HCT116 (cell line): ENCODE measurements around the gene RAD54L2. TPM values are rescaled to one million over a fixed set of nuclear protein-coding genes. Genes with fewer than 3 reads are reported as not detected.

Experiments used
- ATAC-seq: fragments of 200-7000 bp; cut with Tn5 transposase; 2 replicates; pipeline ENCODE4 v1.9.1; 2020; ENCODE audit warnings: mild to moderate bottlenecking, moderate library complexity
- Bru-seq: library from RNA; stranded (reverse); fragments of 400-500 nt; gene quantifications from one replicate; lab custom pipeline; 2021; lab: Mats Ljungman, UMichigan
- BruChase-seq, 2 experiments: library from RNA; stranded (reverse); fragments of 400-500 nt; gene quantifications; one replicate each; lab custom pipeline; 2021; lab: Mats Ljungman, UMichigan
- BruUV-seq: library from RNA; stranded (reverse); fragments of 400-500 nt; replicated peaks from 2 replicates; lab custom pipeline; 2021; lab: Mats Ljungman, UMichigan
- CTCF ChIA-PET: fragments of 300-600 bp; sonication (Branson Sonifier 250); formaldehyde crosslinking; loops from one replicate; lab custom pipeline; 2021; ENCODE audit warnings: antibody characterized with exemption; lab: Charles Lee
- POLR2A ChIA-PET: fragments of 300-600, 350-600 bp; sonication (Branson Sonifier 250); formaldehyde crosslinking; loops from one replicate; lab custom pipeline; 2021; ENCODE audit warnings: antibody characterized with exemption; lab: Charles Lee
- RAD21 ChIA-PET, 2 experiments: fragments of 300-600 bp; sonication (Branson Sonifier 250); formaldehyde crosslinking; loops; one replicate each; lab custom pipeline; 2023; ENCODE audit warnings: low total read pairs in 2 of 2; ENCODE audit not compliant: uncharacterized antibody in 2 of 2, unreplicated experiment in 2 of 2, low non-redundant PET in 1 of 2; lab: Charles Lee
- DNase-seq: peaks from one replicate; pipeline ENCODE4 v3.0.0-alpha.2; 2010; ENCODE audit warnings: low read depth, low spot score
- H2AFZ ChIP-seq: fragments of 200-600 bp; shearing (Covaris generic), sonication (generic); 2 replicates; pipeline ENCODE4 v1.6.1; 2017; ENCODE audit warnings: low read depth, mixed run types, mixed read lengths, antibody characterized with exemption, low read length; ENCODE audit not compliant: poor library complexity, severe bottlenecking
- H3K27ac ChIP-seq: 2 replicates; pipeline ENCODE4 v1.5.1; 2012; ENCODE audit warnings: low read depth, low read length
- H3K27me3 ChIP-seq: fragments of 200-600 bp; sonication (generic); 2 replicates; pipeline ENCODE4 v1.6.1; 2016; ENCODE audit warnings: mixed run types, low read length, mixed read lengths; ENCODE audit not compliant: insufficient read depth
- H3K36me3 ChIP-seq, 2 experiments: fragments of 200-500 bp in 1 of 2; fragments of 200-600 bp in 1 of 2; sonication (Bioruptor generic) in 1 of 2; sonication (generic) in 1 of 2; 2 replicates each; pipeline versions ENCODE4 v1.5.1 to v1.6.1; 2014 to 2016; ENCODE audit warnings: low read length in 2 of 2, inconsistent platforms in 1 of 2, mixed read lengths in 1 of 2, mixed run types in 1 of 2; ENCODE audit not compliant: insufficient read depth in 2 of 2, control insufficient read depth in 1 of 2
- H3K4me1 ChIP-seq, 2 experiments: fragments of 200-600 bp in 1 of 2; sonication (generic) in 1 of 2; 2 replicates each; pipeline versions ENCODE4 v1.5.1 to v1.6.1; 2012 to 2017; ENCODE audit warnings: low read length in 2 of 2, inconsistent platforms in 1 of 2, mild to moderate bottlenecking in 1 of 2, mixed read lengths in 1 of 2, mixed run types in 1 of 2, moderate library complexity in 1 of 2; ENCODE audit not compliant: insufficient read depth in 2 of 2, control insufficient read depth in 1 of 2
- H3K4me2 ChIP-seq: fragments of 200-600 bp; sonication (generic); 2 replicates; pipeline ENCODE4 v1.6.1; 2017; ENCODE audit warnings: mixed run types, low read length, mixed read lengths
- H3K4me3 ChIP-seq, 2 experiments: fragments of 200-600 bp in 1 of 2; sonication (generic) in 1 of 2; replicated peaks in 1 of 2; 2 replicates each; pipeline ENCODE4 v1.5.1; 2011 to 2016; ENCODE audit warnings: low read length in 2 of 2, control low read depth in 1 of 2, low read depth in 1 of 2, mild to moderate bottlenecking in 1 of 2, mixed read lengths in 1 of 2, mixed run types in 1 of 2
- H3K79me2 ChIP-seq: fragments of 200-600 bp; sonication (generic); 2 replicates; pipeline ENCODE4 v1.6.1; 2017; ENCODE audit warnings: mild to moderate bottlenecking, mixed run types, low read length, moderate library complexity, mixed read lengths; ENCODE audit not compliant: insufficient read depth
- H3K9ac ChIP-seq: fragments of 200-600 bp; sonication (generic); 2 replicates; pipeline ENCODE4 v1.6.1; 2016; ENCODE audit warnings: low read length, mixed read lengths
- H3K9me2 ChIP-seq: fragments of 200-600 bp; sonication (generic), shearing (Covaris generic); 2 replicates; pipeline ENCODE4 v1.6.1; 2017; ENCODE audit warnings: mixed run types, mild to moderate bottlenecking, moderate library complexity; ENCODE audit not compliant: insufficient read depth
- H3K9me3 ChIP-seq, 2 experiments: fragments of 200-500 bp in 1 of 2; fragments of 200-600 bp in 1 of 2; sonication (Bioruptor generic) in 1 of 2; sonication (generic) in 1 of 2; 2 replicates each; pipeline ENCODE4 v1.6.1; 2014 to 2017; ENCODE audit warnings: low read length in 2 of 2, mixed read lengths in 2 of 2, inconsistent platforms in 1 of 2, low read depth in 1 of 2, mild to moderate bottlenecking in 1 of 2, mixed run types in 1 of 2, moderate library complexity in 1 of 2; ENCODE audit not compliant: control insufficient read depth in 1 of 2, insufficient read depth in 1 of 2
- H4K20me1 ChIP-seq: fragments of 200-600 bp; sonication (generic), shearing (Covaris generic); 2 replicates; pipeline ENCODE4 v1.6.1; 2017; ENCODE audit warnings: mixed run types, mild to moderate bottlenecking, moderate library complexity; ENCODE audit not compliant: insufficient read depth
- ATF3 ChIP-seq: IDR thresholded peaks from 2 replicates; pipeline ENCODE4 v1.6.1; 2012
- CEBPB ChIP-seq: IDR thresholded peaks from 2 replicates; pipeline ENCODE4 v1.6.1; 2012; ENCODE audit warnings: low read depth
- ELF1 ChIP-seq: IDR thresholded peaks from 2 replicates; pipeline ENCODE4 v1.6.1; 2012; ENCODE audit warnings: low read depth, borderline replicate concordance
- EZH2 ChIP-seq: fragments of 200-600 bp; sonication (generic); IDR thresholded peaks from 2 replicates; pipeline ENCODE4 v1.6.1; 2017; ENCODE audit warnings: antibody characterized with exemption, mixed run types
- EZH2phosphoT487 ChIP-seq: fragments of 200-600 bp; IDR thresholded peaks from 2 replicates; pipeline ENCODE4 v1.6.1; 2018; ENCODE audit warnings: antibody characterized with exemption, borderline replicate concordance
- JUND ChIP-seq: IDR thresholded peaks from 2 replicates; pipeline ENCODE4 v1.6.1; 2012
- POLR2A ChIP-seq: IDR thresholded peaks from 2 replicates; pipeline ENCODE4 v1.7.0; 2011; ENCODE audit warnings: borderline replicate concordance; ENCODE audit not compliant: insufficient read depth, insufficient read length; ENCODE audit errors: extremely low read depth
- RAD21 ChIP-seq: IDR thresholded peaks from 2 replicates; pipeline ENCODE4 v1.6.1; 2012; ENCODE audit warnings: low read depth, mild to moderate bottlenecking
- REST ChIP-seq: IDR thresholded peaks from 2 replicates; pipeline ENCODE4 v1.6.1; 2012; ENCODE audit warnings: low read depth
- SIN3A ChIP-seq: IDR thresholded peaks from 2 replicates; pipeline ENCODE4 v1.6.1; 2012; ENCODE audit warnings: low read depth
- SP1 ChIP-seq: IDR thresholded peaks from 2 replicates; pipeline ENCODE4 v1.6.1; 2012; ENCODE audit warnings: low read depth
- TCF7L2 ChIP-seq: IDR thresholded peaks from 2 replicates; pipeline ENCODE4 v1.7.0; 2011; ENCODE audit warnings: borderline replicate concordance, inconsistent platforms; ENCODE audit not compliant: insufficient read depth, insufficient read length; ENCODE audit errors: extremely low read depth
- YY1 ChIP-seq: IDR thresholded peaks from 2 replicates; pipeline ENCODE4 v1.6.1; 2011; ENCODE audit warnings: low read length, low read depth, moderate library complexity, mild to moderate bottlenecking; ENCODE audit not compliant: insufficient replicate concordance; ENCODE audit errors: extremely low read depth
- ZFX ChIP-seq: fragments of 450-650 bp; IDR thresholded peaks from 2 replicates; pipeline ENCODE4 v1.6.1; 2017
- ZNF274 ChIP-seq: fragments of 200-500 bp; sonication (Bioruptor generic); IDR thresholded peaks from 2 replicates; pipeline ENCODE4 v1.6.1; 2014; ENCODE audit warnings: mild to moderate bottlenecking, low read depth, low read length, inconsistent platforms
- intact Hi-C: fragments of 100-400 bp; cut with micrococcal nuclease; formaldehyde crosslinking; loops from 2 replicates; pipeline ENCODE4 v1.10.0; 2022
- long read RNA-seq: library from polyadenylated mRNA; unstranded; transcript quantifications from one replicate; pipeline ENCODE4 v2.0.0, GENCODE V29; 2021; ENCODE audit not compliant: unreplicated experiment
- polyA plus RNA-seq: library from polyadenylated mRNA; unstranded; fragments of >200 nt; gene quantifications from 2 replicates; pipeline ENCODE4 v1.2.1, GENCODE V29; 2012; ENCODE audit warnings: missing spikeins
- total RNA-seq: library from RNA; stranded (reverse); gene quantifications from one replicate; pipeline ENCODE4 v1.2.1, GENCODE V29; 2021; ENCODE audit not compliant: unreplicated experiment

The RAD54L2 gene, protein sequence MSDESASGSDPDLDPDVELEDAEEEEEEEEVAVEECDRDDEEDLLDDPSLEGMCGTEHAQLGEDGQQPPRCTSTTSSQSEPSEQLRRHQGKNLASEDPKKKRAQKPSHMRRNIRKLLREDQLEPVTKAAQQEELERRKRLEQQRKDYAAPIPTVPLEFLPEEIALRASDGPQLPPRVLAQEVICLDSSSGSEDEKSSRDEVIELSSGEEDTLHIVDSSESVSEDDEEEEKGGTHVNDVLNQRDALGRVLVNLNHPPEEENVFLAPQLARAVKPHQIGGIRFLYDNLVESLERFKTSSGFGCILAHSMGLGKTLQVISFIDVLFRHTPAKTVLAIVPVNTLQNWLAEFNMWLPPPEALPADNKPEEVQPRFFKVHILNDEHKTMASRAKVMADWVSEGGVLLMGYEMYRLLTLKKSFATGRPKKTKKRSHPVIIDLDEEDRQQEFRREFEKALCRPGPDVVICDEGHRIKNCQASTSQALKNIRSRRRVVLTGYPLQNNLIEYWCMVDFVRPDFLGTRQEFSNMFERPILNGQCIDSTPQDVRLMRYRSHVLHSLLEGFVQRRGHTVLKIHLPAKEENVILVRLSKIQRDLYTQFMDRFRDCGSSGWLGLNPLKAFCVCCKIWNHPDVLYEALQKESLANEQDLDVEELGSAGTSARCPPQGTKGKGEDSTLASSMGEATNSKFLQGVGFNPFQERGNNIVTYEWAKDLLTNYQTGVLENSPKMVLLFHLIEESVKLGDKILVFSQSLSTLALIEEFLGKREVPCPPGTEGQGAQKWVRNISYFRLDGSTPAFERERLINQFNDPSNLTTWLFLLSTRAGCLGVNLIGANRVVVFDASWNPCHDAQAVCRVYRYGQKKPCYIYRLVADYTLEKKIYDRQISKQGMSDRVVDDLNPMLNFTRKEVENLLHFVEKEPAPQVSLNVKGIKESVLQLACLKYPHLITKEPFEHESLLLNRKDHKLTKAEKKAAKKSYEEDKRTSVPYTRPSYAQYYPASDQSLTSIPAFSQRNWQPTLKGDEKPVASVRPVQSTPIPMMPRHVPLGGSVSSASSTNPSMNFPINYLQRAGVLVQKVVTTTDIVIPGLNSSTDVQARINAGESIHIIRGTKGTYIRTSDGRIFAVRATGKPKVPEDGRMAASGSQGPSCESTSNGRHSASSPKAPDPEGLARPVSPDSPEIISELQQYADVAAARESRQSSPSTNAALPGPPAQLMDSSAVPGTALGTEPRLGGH (N-terminal part only)
- total RNA-seq (20.2 TPM), Bru-seq, nascent RNA (percentile 70 among the genes with signal in this experiment), BruChase-seq, experiment 1, labeled RNA remaining after a 6-hour chase (percentile 80 among the genes with signal in this experiment), BruChase-seq, experiment 2, labeled RNA remaining after a 2-hour chase (percentile 72 among the genes with signal in this experiment)
- polyA plus RNA-seq = 6.2 and 6.3 TPM in 2 replicates
- long read RNA-seq, partial matches to known transcripts = 0 of 5 reads
- long read RNA-seq, other reads (novel, unspliced or antisense) = 5 of 5 reads

DNA sequence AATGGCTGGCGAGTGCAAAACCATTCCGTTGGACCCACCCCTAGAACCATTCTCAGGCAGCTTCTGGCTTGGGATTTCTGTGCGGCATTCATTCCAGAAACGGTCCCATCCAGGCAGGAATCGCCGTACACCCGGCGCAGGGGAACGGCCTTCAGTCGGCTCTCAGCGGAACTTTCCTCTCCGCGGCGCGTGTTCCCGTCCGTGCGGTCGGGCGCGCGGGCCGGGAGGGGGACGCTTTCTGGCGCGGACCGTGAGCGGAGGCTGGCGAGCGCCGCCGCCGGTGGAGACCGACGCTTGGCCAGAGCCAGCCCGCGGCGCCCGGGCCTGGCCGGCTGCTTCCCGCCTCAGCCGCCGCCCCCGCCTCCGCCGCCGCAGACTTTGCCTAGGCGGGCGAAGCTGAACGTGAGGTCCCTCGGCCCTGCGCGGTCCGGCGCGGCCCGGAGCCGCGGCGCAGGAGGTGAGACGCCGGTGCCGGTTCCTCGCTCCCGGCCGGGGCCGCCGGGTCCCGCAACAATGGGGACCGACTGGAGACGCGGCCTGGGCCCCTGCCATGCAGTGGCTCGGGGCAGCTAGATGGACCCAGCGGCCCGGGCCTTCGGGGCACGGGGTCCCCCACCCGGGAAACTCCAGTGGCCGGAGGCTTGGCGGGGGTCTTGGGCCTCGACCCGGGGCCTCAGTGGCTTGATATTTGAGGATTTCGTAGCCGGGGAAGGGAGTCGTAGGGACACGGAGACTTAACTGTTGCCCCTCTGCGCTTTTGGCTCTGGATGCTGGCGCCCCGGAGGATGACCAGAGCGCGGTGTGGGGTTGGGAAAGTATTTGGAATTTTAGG lies at the start of gene RAD54L2:
Gene RAD54L2 (plus strand): TSS at position 261 of the 832 bp plus-strand sequence. CDS start 51,702 bp downstream, outside the sequence.
- ChIA-PET POLR2A (interaction anchor here (0.7 to 1.1 kb wide), 2 partner anchors 38 to 40 kb away, joined by 3 to 5 read pairs; partner anchors contain the start of gene DCAF1), RAD21 (no interaction called here), CTCF (interaction anchor here (0.9 to 1.0 kb wide), 2 partner anchors 39 to 144 kb away, joined by 3 read pairs; partner anchors contain the start of gene DCAF1)
- Histone ChIP-seq H3K36me3 (peaks cover 0 to 2% of the 10 kb centered on the region in 2 experiments; a peak in 2 of 4 replicates), H3K27ac (peak within 1 kb of the TSS; percentile 80), H3K9me2 (no peaks in the 10 kb centered on the region), H3K27me3 (no peaks in the 10 kb centered on the region), H3K4me1 (peaks cover 0 to 24% of the 10 kb centered on the region in 2 experiments; a peak in 3 of 4 replicates), H4K20me1 (no peaks in the 10 kb centered on the region), H3K9ac (peak within 1 kb of the TSS; percentile 96), H3K4me2 (peak within 1 kb of the TSS; percentile 82), H3K4me3 (peak within 1 kb of the TSS; percentile 85 to 93), H3K9me3 (no peaks in the 10 kb centered on the region), H3K79me2 (peaks cover 52% of the 10 kb centered on the region), H2AFZ (peak within 1 kb of the TSS; percentile 92)
- peak; percentile 89 for ATAC-seq
- DNase-seq = peak; percentile 56
- BruUV-seq = no TSS peak
- intact Hi-C loops = no loop called here
- TF ChIP-seq ELF1 (no peak), EZH2phosphoT487 (no peak), EZH2 (no peak), ZFX (peak; percentile 98), REST (no peak), ZNF274 (no peak), ATF3 (no peak), POLR2A (no peak), RAD21 (no peak), TCF7L2 (peak; percentile 67), JUND (no peak), SP1 (peak; percentile 72; the same call in 1 of the 2 replicates), SIN3A (peak; percentile 92), YY1 (peak; percentile 88), CEBPB (no peak)
